ENCODE measurements around the gene MYH9.
"Not testable (repeated sequence)": the region's sequence is repeated elsewhere in the genome, so short reads cannot be mapped to it uniquely, and the experiment has no call there.

Gene MYH9

GRCh38 chr22:36397131-36398093 is 9.6 kb upstream of the MYH9 start:
- no peak overlapping the region for H2AFZ ChIP-seq
- no peaks in the 10 kb centered on the region for H3K79me2 ChIP-seq
- H3K9ac ChIP-seq = no peak overlapping the region
- H3K9me3 ChIP-seq (ENCODE audit: control insufficient read depth, low read length) = no peaks in the 10 kb centered on the region
- H3K4me1 ChIP-seq = peaks cover 4% of the 10 kb centered on the region
- H3K4me2 ChIP-seq (ENCODE audit: low read length) = no peak overlapping the region
- H3K36me3 ChIP-seq (ENCODE audit: control insufficient read depth, insufficient read depth, low read length) = no peaks in the 10 kb centered on the region
- H3K4me3 ChIP-seq (ENCODE audit: low read depth, low read length) = no peak overlapping the region
- no peak for TF ChIP-seq CTCF (IDR thresholded peaks at IDR 0.05)
- no peak overlapping the region for H3K27ac ChIP-seq
- H3K27me3 ChIP-seq (ENCODE audit: control insufficient read depth, insufficient read depth, low read length) = no peaks in the 10 kb centered on the region

- Histone ChIP-seq H3K9me3 (ENCODE audit: control insufficient read depth, low read length) (no peaks in the 10 kb centered on the region), H3K4me2 (ENCODE audit: low read length) (no peak overlapping the region), H3K79me2 (no peaks in the 10 kb centered on the region), H3K9ac (no peak overlapping the region), H3K27ac (peak overlapping the region; percentile 62), H3K36me3 (ENCODE audit: control insufficient read depth, insufficient read depth, low read length) (no peaks in the 10 kb centered on the region), H3K4me3 (ENCODE audit: low read depth, low read length) (no peak overlapping the region), H2AFZ (peak overlapping the region; percentile 38), H3K27me3 (ENCODE audit: control insufficient read depth, insufficient read depth, low read length) (no peaks in the 10 kb centered on the region), H3K4me1 (peaks cover 4% of the 10 kb centered on the region)
- TF ChIP-seq CTCF (IDR thresholded peaks at IDR 0.05) = no peak
These were observed 8.1 kb upstream of the MYH9 start for GRCh38 chr22:36395915-36396314.

GRCh38 chr22:36395055-36395849 is 7.5 kb upstream of the MYH9 start:
- no peak overlapping the region for H3K9ac ChIP-seq
- H3K4me1 ChIP-seq = peaks cover 4% of the 10 kb centered on the region
- H3K27ac ChIP-seq = peak overlapping the region; percentile 62
- no peaks in the 10 kb centered on the region for H3K9me3 ChIP-seq (ENCODE audit: control insufficient read depth, low read length)
- H3K79me2 ChIP-seq = no peaks in the 10 kb centered on the region
- H2AFZ ChIP-seq = no peak overlapping the region
- no peak overlapping the region for H3K4me3 ChIP-seq (ENCODE audit: low read depth, low read length)
- no peak overlapping the region for H3K4me2 ChIP-seq (ENCODE audit: low read length)
- no peak for TF ChIP-seq CTCF (IDR thresholded peaks at IDR 0.05)
- no peaks in the 10 kb centered on the region for H3K36me3 ChIP-seq (ENCODE audit: control insufficient read depth, insufficient read depth, low read length)
- no peaks in the 10 kb centered on the region for H3K27me3 ChIP-seq (ENCODE audit: control insufficient read depth, insufficient read depth, low read length)

- Histone ChIP-seq H3K27ac (no peak overlapping the region), H2AFZ (no peak overlapping the region), H3K9ac (no peak overlapping the region), H3K27me3 (ENCODE audit: control insufficient read depth, insufficient read depth, low read length) (no peaks in the 10 kb centered on the region), H3K36me3 (ENCODE audit: control insufficient read depth, insufficient read depth, low read length) (no peaks in the 10 kb centered on the region), H3K4me2 (ENCODE audit: low read length) (no peak overlapping the region), H3K79me2 (no peaks in the 10 kb centered on the region), H3K9me3 (ENCODE audit: control insufficient read depth, low read length) (no peaks in the 10 kb centered on the region), H3K4me1 (peaks cover 4% of the 10 kb centered on the region), H3K4me3 (ENCODE audit: low read depth, low read length) (no peak overlapping the region)
- no peak for TF ChIP-seq CTCF (IDR thresholded peaks at IDR 0.05)
These were observed 3.9 kb upstream of the MYH9 start for GRCh38 chr22:36391638-36392037.

- not testable (repeated sequence) for H3K27me3 ChIP-seq (ENCODE audit: control insufficient read depth, insufficient read depth, low read length); H3K27ac ChIP-seq; H3K79me2 ChIP-seq; H3K9me3 ChIP-seq (ENCODE audit: control insufficient read depth, low read length); H3K4me1 ChIP-seq; H3K4me2 ChIP-seq (ENCODE audit: low read length); H2AFZ ChIP-seq; H3K9ac ChIP-seq; H3K36me3 ChIP-seq (ENCODE audit: control insufficient read depth, insufficient read depth, low read length); H3K4me3 ChIP-seq (ENCODE audit: low read depth, low read length)
These were observed 1.4 kb upstream of the MYH9 start for GRCh38 chr22:36389122-36389521.

Measured in parathyroid adenoma (tissue), 2 donors.